ENCODE measurements around the gene PLXNB2. TPM values are rescaled to one million over a fixed set of nuclear protein-coding genes. Genes with fewer than 3 reads are reported as not detected.

Gene PLXNB2
- total and polyA plus RNA-seq, 2 of the 4 experiments (the other 2 are of a cell fraction): 73.1 to 202 TPM

GRCh38 chr22:50317178-50317577 is 9.7 kb upstream of the PLXNB2 start:
- Histone ChIP-seq H2BK5ac (ENCODE audit: low read depth, low read length, poor library complexity, severe bottlenecking) (no peak overlapping the region), H3K14ac (replicated peaks; ENCODE audit: low read depth, low read length) (no peak overlapping the region), H3K27me3 (ENCODE audit: control insufficient read depth, insufficient read depth, low read length) (peaks cover 3% of the 10 kb centered on the region; the same call in 1 of the 2 replicates), H4K20me1 (ENCODE audit: insufficient read depth, low read length) (no peaks in the 10 kb centered on the region), H3K9me1 (ENCODE audit: insufficient read depth, low read length) (no peaks in the 10 kb centered on the region), H2AFZ (replicated peaks; ENCODE audit: low read length, poor library complexity) (no peak overlapping the region), H3K79me1 (ENCODE audit: low read depth in 1 of 2, low read length in 2 of 2) (no peaks in the 10 kb centered on the region), H3K23ac (ENCODE audit: low read depth, low read length) (no peak overlapping the region), H3K4ac (ENCODE audit: low read depth, low read length) (no peak overlapping the region), H3K18ac (ENCODE audit: low read depth, low read length) (no peak overlapping the region), H2BK15ac (ENCODE audit: low read depth, low read length) (no peak overlapping the region), H4K91ac (ENCODE audit: insufficient read depth, low read depth, low read length) (no peak overlapping the region), H3K56ac (ENCODE audit: extremely low read depth, insufficient read depth, low read length) (no peak overlapping the region), H2BK20ac (ENCODE audit: low read depth, low read length) (no peak overlapping the region), H3K27ac (ENCODE audit: insufficient read depth, low read length) (no peak overlapping the region), H3K9me3 (ENCODE audit: control insufficient read depth, insufficient read depth, low read length) (no peaks in the 10 kb centered on the region), H2AK5ac (ENCODE audit: low read depth, low read length) (no peak overlapping the region), H3K4me1 (ENCODE audit: control insufficient read depth, insufficient read depth, low read length) (no peaks in the 10 kb centered on the region), H4K5ac (ENCODE audit: low read depth, low read length) (no peak overlapping the region), H3K4me2 (ENCODE audit: low read depth, low read length) (no peak overlapping the region), H2BK120ac (ENCODE audit: low read depth, low read length) (no peak overlapping the region), H3K4me3 (ENCODE audit: insufficient read depth, low read depth, low read length) (no peak overlapping the region), H3K9ac (ENCODE audit: low read depth, low read length) (no peak overlapping the region), H2AK9ac (replicated peaks; ENCODE audit: low read depth, low read length, poor library complexity) (no peak overlapping the region), H4K8ac (ENCODE audit: low read depth in 2 of 2, low read length in 2 of 2) (no peak overlapping the region), H3K36me3 (ENCODE audit: control insufficient read depth, insufficient read depth, low read length) (no peaks in the 10 kb centered on the region)
- TF ChIP-seq MAFK (IDR thresholded peaks at IDR 0.05; ENCODE audit: low read depth, low read length) (no peak), RFX5 (IDR thresholded peaks at IDR 0.05; ENCODE audit: low read depth, low read length) (no peak), SMC3 (IDR thresholded peaks at IDR 0.05; ENCODE audit: low read depth, low read length) (no peak), FOS (IDR thresholded peaks at IDR 0.05; ENCODE audit: low read depth, low read length) (no peak), MXI1 (IDR thresholded peaks at IDR 0.05; ENCODE audit: borderline replicate concordance, low read depth, low read length) (no peak), ELK1 (IDR thresholded peaks at IDR 0.05; ENCODE audit: borderline replicate concordance, low read depth, low read length) (no peak), CHD1 (IDR thresholded peaks at IDR 0.05; ENCODE audit: low read depth, low read length) (no peak), RCOR1 (IDR thresholded peaks at IDR 0.05; ENCODE audit: insufficient replicate concordance, low read length) (no peak), CTCF (conservative IDR thresholded peaks at IDR 0.05; ENCODE audit: low read depth, low read length) (no peak), POLR2A (IDR thresholded peaks at IDR 0.05; ENCODE audit: low read depth, low read length) (no peak), NFE2L2 (IDR thresholded peaks at IDR 0.05; ENCODE audit: low read depth, low read length) (no peak)
- no peak for DNase-seq
- BruUV-seq (replicated peaks): no TSS peak
- dilution Hi-C loops (cut with HindIII; ENCODE audit: low sequenced_read_pairs, unreplicated experiment) (no loop called here), in situ Hi-C loops (cut with MboI; ENCODE audit: low sequenced_read_pairs) (no loop called here), intact Hi-C loops (cut with micrococcal nuclease) (no loop called here)
- 84% methylated on average over 5 of the region's 9 CpGs; no CpG with 5 or more reads in 1 of the 2 experiments for WGBS, 2 experiments (ENCODE audit: extremely low coverage in 2 of 2, insufficient read length in 1 of 2)
- CTCF ChIA-PET: no interaction called here
- POLR2A ChIA-PET (ENCODE audit: unreplicated experiment): no interaction called here
- no peak for ATAC-seq (ENCODE audit: low read depth)
